Measurements from ENCODE around the gene NOS2. TPM values are rescaled to one million over a fixed set of nuclear protein-coding genes. Genes with fewer than 3 reads are reported as not detected.

Gene NOS2
- total RNA-seq, 2 donors from 2014 or later = 0.26 to 0.33 TPM

GRCh38 chr17:27807567-27808470 is 7.5 kb upstream of the NOS2 start:
- Histone ChIP-seq H3K9me3 (no peaks in the 10 kb centered on the region), H3K27ac (peak overlapping the region in 2 of 4 donors; percentile 26 to 37), H3K36me3 (replicated peaks in 1 of 2; ENCODE audit: insufficient read depth in 1 of 2, low read depth in 2 of 2) (no peaks in the 10 kb centered on the region), H3K27me3 (no peaks in the 10 kb centered on the region), H3K4me1 (peaks cover 27% of the 10 kb centered on the region), H3K4me3 (no peak overlapping the region)
- 50 to 57% methylated on average over 17 of the region's 17 CpGs for WGBS, 2 donors
- no peak for TF ChIP-seq POLR2A (IDR thresholded peaks at IDR 0.05)
- TF ChIP-seq, protein P1, sequence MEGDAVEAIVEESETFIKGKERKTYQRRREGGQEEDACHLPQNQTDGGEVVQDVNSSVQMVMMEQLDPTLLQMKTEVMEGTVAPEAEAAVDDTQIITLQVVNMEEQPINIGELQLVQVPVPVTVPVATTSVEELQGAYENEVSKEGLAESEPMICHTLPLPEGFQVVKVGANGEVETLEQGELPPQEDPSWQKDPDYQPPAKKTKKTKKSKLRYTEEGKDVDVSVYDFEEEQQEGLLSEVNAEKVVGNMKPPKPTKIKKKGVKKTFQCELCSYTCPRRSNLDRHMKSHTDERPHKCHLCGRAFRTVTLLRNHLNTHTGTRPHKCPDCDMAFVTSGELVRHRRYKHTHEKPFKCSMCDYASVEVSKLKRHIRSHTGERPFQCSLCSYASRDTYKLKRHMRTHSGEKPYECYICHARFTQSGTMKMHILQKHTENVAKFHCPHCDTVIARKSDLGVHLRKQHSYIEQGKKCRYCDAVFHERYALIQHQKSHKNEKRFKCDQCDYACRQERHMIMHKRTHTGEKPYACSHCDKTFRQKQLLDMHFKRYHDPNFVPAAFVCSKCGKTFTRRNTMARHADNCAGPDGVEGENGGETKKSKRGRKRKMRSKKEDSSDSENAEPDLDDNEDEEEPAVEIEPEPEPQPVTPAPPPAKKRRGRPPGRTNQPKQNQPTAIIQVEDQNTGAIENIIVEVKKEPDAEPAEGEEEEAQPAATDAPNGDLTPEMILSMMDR (IDR thresholded peaks at IDR 0.05) = no peak
- intact Hi-C loops (cut with DNase I) = no loop called here
- peak; percentile 31 for ATAC-seq
- DNase-seq = peak in 3 of 4 donors; percentile 37 to 52 (median 43)

GRCh38 chr17:27805520-27806146 is 5.3 kb upstream of the NOS2 start:
- intact Hi-C loops (cut with DNase I) = no loop called here
- no peaks in the 10 kb centered on the region for H3K36me3 ChIP-seq (replicated peaks in 1 of 2; ENCODE audit: insufficient read depth in 1 of 2, low read depth in 2 of 2)
- H3K4me1 ChIP-seq = peaks cover 18% of the 10 kb centered on the region
- TF ChIP-seq POLR2A (IDR thresholded peaks at IDR 0.05) = peak in 1 of 3 donors; percentile 18
- TF ChIP-seq, protein P1 (IDR thresholded peaks at IDR 0.05) = peak; percentile 70 to 93 (median 91)
- DNase-seq = peak; percentile 87 to 91 (median 88)
- no peaks in the 10 kb centered on the region for H3K9me3 ChIP-seq
- peak; percentile 94 for ATAC-seq
- H3K27me3 ChIP-seq = no peaks in the 10 kb centered on the region
- H3K4me3 ChIP-seq = no peak overlapping the region
- H3K27ac ChIP-seq = peak overlapping the region in 3 of 4 donors; percentile 50 to 67 (median 64)
- WGBS, 2 donors = 0% methylated on average over 7 to 14 of the region's 14 CpGs

DNA sequence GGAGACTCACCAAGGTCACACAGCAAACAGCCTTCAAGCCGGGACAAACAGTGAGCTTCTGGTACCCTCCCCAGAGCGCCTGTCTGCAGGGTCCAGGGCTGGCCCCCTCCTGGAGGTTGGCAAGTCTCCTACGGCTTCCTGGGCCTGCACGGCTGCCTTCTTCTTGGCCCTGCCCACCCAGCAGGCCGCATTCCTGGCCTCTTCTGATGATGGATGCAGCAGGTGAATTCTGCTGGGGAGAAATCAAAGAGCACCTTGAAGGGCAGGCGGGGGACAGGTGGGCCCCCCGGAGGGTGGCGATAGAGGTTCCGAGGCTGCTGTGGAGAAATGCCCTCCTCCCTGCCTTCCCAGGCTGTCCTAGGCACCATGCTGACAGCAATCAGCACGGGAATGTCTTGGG is 3.8 kb upstream of the NOS2 start:
- no peaks in the 10 kb centered on the region for H3K27me3 ChIP-seq
- no peaks in the 10 kb centered on the region for H3K36me3 ChIP-seq (replicated peaks in 1 of 2; ENCODE audit: insufficient read depth in 1 of 2, low read depth in 2 of 2)
- DNase-seq (no peak), ATAC-seq (no peak)
- no peak for TF ChIP-seq POLR2A (IDR thresholded peaks at IDR 0.05)
- TF ChIP-seq, protein P1 (IDR thresholded peaks at IDR 0.05) = no peak
- H3K9me3 ChIP-seq = no peaks in the 10 kb centered on the region
- peaks cover 18% of the 10 kb centered on the region for H3K4me1 ChIP-seq
- H3K4me3 ChIP-seq = no peak overlapping the region
- WGBS, 2 donors = 61 to 68% methylated on average over 7 to 10 of the region's 10 CpGs
- no peak overlapping the region for H3K27ac ChIP-seq
- intact Hi-C loops (cut with DNase I) = no loop called here

DNA sequence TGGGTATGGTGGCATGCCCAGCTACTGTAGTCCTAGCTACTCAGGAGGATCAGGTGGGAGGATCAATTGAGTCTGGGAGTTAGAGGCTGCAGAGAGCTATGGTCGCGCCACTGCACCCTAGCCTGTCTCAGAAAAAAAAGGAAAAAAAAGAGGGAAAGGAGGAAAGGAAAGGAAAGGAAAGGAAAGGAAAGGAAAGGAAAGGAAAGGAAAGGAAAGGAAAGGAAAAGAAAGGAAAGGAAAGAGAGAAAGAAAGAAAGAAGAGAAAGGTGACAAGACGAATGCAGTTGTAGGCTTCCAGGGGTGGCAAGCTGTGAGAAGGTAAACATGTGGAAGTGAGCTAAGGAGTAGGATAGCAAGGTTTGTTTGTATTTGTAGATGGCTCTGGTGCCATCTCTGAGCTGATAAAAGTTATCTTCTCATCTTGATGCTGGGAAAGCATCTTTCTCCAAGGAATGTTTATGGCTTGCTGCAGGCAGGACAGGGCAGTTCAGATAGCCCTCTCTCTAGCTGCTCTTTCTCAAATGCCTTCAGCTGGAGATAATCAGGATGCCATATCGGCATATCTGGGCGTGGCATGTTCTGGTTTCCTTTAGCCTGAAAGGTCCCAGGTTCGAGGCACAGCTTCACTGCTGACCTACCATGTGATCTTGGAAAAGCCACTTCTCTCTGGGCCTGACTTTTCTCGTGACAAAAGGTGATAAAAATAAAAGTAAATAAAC is 2.8 kb upstream of the NOS2 start:
- ATAC-seq (no peak), DNase-seq (no peak)
- intact Hi-C loops (cut with DNase I) = no loop called here
- peaks cover 12% of the 10 kb centered on the region for H3K4me1 ChIP-seq
- no peaks in the 10 kb centered on the region for H3K9me3 ChIP-seq
- H3K36me3 ChIP-seq (replicated peaks in 1 of 2; ENCODE audit: insufficient read depth in 1 of 2, low read depth in 2 of 2) = no peaks in the 10 kb centered on the region
- WGBS, 2 donors = 66 to 69% methylated on average over 7 of the region's 7 CpGs
- H3K4me3 ChIP-seq = no peak overlapping the region
- TF ChIP-seq, protein P1 (IDR thresholded peaks at IDR 0.05) = no peak
- no peak for TF ChIP-seq POLR2A (IDR thresholded peaks at IDR 0.05)
- H3K27me3 ChIP-seq = no peaks in the 10 kb centered on the region
- no peak overlapping the region for H3K27ac ChIP-seq
